GM12872 (cell line): ENCODE data around the gene STAT4.

Experiments
- TF ChIP-seq, protein P1 (sequence below): IDR thresholded peaks from 3 replicates; pipeline ENCODE4 v1.5.1; 2011; ENCODE audit warnings: low read depth, mild to moderate bottlenecking, low read length, moderate library complexity; ENCODE audit not compliant: insufficient read depth

Gene STAT4

DNA sequence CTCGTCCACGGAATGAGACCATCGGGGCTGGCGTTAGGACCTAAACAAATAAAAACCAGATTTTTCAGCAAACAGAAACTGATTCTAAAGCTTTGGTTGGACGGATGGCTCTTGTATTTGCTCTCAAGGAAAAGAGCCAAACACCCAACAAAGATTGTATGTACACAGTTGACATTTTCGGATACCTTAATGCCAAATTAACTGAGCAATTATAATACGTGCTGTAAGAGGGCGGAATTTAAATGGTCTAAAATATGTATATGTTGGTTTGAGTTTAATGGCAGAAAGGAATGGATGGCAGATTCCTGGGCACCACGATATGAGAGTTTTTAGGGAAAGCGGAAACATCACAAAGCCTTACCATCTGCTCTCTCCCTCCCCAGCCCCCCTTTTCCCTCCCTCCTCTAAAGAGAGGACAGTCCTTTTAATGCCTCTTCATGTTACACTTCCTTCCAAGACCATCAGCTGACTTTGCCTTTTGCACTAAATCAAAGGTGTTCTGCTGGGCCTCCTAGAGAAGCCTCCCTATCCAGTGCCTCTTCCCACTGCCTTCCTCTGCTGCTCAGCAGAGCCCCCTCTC lies 170.1 kb downstream of the STAT4 start:
- TF ChIP-seq, protein P1, sequence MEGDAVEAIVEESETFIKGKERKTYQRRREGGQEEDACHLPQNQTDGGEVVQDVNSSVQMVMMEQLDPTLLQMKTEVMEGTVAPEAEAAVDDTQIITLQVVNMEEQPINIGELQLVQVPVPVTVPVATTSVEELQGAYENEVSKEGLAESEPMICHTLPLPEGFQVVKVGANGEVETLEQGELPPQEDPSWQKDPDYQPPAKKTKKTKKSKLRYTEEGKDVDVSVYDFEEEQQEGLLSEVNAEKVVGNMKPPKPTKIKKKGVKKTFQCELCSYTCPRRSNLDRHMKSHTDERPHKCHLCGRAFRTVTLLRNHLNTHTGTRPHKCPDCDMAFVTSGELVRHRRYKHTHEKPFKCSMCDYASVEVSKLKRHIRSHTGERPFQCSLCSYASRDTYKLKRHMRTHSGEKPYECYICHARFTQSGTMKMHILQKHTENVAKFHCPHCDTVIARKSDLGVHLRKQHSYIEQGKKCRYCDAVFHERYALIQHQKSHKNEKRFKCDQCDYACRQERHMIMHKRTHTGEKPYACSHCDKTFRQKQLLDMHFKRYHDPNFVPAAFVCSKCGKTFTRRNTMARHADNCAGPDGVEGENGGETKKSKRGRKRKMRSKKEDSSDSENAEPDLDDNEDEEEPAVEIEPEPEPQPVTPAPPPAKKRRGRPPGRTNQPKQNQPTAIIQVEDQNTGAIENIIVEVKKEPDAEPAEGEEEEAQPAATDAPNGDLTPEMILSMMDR, result no peak

GRCh38 chr2:190979906-190980629 lies 170.7 kb downstream of the STAT4 start:
- TF ChIP-seq, protein P1, result no peak
